Transverse colon (tissue), 3 donors: ENCODE data around the gene DEK.

Experiments
- EP300 ChIP-seq: sonication (generic); formaldehyde crosslinking; IDR thresholded peaks from one replicate; pipeline ENCODE4 v1.6.1; 2017; ENCODE audit warnings: antibody characterized with exemption, low read depth
- POLR2A ChIP-seq: fragments of 450-650 bp; IDR thresholded peaks from one replicate; pipeline ENCODE4 v1.6.1; 2016; ENCODE audit warnings: antibody characterized with exemption, mild to moderate bottlenecking, moderate library complexity
- TF ChIP-seq, protein P1 (sequence below), 5 experiments: fragments of 200-600 bp in 3 of 5; fragments of 450-650 bp in 2 of 5; sonication (generic) in 3 of 5; IDR thresholded peaks; 1 replicate in 2 of 5; 2 replicates in 3 of 5; pipeline ENCODE4 v1.5.1; 2016 to 2017; ENCODE audit warnings: antibody characterized with exemption in 5 of 5, inconsistent platforms in 3 of 5, mild to moderate bottlenecking in 2 of 5, moderate library complexity in 1 of 5

DNA sequence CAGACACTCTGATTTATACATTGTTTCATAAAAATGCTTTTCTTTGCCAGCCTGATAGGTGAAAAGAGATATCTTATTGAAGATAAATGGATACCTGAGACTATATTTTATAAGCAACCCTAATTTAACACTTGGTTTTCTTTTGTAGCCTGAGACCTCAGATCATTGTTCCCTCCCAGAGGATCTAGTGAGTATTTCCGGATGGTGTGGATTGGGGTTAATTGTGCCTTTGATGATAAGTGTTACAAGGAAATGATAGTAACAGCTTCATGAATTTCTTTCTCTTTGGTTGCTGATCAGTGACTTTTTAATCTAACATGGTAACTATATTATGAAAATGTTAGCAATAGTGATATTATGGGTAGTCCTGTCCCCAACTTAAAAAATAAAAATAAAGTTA is 78.7 kb downstream of the DEK start:
- TF ChIP-seq POLR2A (no peak), EP300 (no peak)
- TF ChIP-seq, protein P1, sequence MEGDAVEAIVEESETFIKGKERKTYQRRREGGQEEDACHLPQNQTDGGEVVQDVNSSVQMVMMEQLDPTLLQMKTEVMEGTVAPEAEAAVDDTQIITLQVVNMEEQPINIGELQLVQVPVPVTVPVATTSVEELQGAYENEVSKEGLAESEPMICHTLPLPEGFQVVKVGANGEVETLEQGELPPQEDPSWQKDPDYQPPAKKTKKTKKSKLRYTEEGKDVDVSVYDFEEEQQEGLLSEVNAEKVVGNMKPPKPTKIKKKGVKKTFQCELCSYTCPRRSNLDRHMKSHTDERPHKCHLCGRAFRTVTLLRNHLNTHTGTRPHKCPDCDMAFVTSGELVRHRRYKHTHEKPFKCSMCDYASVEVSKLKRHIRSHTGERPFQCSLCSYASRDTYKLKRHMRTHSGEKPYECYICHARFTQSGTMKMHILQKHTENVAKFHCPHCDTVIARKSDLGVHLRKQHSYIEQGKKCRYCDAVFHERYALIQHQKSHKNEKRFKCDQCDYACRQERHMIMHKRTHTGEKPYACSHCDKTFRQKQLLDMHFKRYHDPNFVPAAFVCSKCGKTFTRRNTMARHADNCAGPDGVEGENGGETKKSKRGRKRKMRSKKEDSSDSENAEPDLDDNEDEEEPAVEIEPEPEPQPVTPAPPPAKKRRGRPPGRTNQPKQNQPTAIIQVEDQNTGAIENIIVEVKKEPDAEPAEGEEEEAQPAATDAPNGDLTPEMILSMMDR (IDR thresholded peaks at IDR 0.05) = no peak
